GM19438 (cell line): ENCODE data around the gene C2orf92.

Source experiments
- ATAC-seq: cut with Tn5 transposase; IDR thresholded peaks from one replicate; pipeline ENCODE4 v1.9.1; 2021; ENCODE audit warnings: low read depth; ENCODE audit not compliant: unreplicated experiment

The C2orf92 gene

DNA sequence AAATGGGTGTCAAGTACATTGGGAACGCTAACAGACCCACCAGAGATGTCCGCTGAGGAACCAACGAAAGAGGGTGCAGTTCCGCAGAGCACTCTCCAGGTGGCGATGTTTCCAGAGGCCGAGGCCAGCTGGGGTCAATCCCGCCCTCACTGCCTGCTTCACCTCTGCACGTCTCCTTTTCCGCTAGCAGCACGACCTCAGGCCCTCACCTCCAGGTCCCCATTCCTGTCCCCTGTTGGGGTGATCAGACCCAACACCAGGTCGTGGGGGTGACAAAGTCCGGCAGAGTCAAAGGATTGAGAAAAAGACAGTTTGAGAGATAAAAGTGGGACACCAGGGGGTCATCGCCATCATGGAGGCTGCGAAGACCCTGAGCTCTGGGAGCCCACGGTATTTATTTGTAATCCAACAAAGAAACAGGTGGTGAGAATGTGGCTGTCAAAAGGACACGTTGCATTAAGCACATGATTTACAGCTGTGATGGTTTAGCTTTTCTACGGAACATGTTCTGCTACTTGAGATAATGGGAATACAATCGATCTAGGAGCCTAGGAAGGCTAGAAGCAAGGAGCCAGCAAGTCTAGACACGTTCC lies 71.2 kb downstream of the C2orf92 start:
- no peak for ATAC-seq

GRCh38 chr2:97741251-97741650 lies 71.7 kb downstream of the C2orf92 start:
- ATAC-seq, result no peak

DNA sequence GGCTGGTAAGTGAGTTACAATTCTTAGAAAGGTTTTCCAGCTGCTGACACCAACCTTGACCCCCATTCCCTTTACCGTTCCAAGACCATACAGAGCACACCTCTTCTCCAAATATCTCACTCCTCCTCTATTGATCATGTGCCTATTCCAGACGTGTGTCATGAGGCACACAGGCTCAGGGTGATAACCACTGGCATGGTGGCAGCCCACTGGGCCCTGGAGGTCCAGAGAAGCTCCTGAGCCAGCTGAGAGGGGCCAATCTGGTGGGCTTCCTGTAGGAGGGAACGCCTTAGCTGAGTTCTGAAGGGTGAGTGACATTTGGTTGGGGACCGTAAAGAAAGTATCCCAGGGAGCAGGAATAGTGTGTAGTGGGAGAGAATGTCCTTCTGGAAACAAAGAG lies 72.2 kb downstream of the C2orf92 start:
- ATAC-seq, result no peak

DNA sequence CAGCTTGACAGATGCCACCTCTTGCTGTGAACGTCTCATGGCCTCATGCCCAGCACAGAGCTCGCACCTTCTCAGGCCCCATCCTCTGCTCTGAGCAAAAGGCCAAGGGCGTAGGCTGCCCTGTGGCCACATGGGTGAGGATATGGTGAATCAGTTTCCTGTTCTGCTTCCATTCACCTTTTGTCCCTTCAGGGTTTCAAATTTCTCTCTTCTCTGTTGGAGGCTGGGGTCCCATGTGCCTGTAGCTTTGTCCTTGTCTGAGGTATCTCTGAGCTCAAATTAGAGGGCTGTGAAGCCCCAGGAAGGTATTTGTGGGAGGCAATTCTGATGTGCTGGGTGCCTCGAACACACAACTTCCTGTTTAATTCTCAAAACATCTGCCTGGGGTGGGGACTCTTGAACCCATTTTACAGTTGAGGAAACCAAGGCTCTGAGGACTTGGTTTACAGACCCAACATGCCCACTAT lies 72.9 kb downstream of the C2orf92 start:
- no peak for ATAC-seq

- no peak for ATAC-seq
These were observed 74.4 kb downstream of the C2orf92 start for GRCh38 chr2:97743913-97744312.

DNA sequence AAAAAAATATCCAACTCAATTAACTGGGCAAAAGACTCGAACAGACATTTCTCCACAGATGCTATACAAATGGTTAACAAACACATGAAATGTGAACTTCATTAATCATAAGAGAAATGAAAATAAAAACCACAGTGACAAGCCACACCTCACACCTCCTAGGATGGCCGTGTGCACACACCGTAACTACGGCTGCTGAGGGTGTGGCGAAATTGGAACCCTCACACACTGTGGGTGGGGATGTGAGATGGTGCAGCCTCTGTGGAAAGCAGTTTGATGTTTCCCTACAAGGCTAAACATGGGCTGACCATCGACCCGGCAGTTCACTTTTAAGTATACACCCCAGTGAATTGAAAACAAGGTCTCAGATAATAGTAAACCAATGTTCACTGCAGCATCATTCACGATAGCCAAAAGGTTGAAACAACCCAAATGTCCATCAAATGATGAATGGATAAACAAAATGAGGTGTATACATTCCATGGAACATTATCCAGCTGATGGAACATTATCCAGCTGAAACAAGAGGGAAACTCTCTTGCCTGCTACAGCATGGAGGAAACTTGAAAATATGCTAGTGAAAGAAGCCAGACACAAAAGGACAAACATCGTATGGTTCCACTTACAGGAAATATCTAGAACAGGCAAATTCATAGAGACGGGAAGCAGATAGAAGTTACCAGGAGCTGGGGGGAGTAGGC lies 76.1 kb downstream of the C2orf92 start:
- no peak for ATAC-seq

DNA sequence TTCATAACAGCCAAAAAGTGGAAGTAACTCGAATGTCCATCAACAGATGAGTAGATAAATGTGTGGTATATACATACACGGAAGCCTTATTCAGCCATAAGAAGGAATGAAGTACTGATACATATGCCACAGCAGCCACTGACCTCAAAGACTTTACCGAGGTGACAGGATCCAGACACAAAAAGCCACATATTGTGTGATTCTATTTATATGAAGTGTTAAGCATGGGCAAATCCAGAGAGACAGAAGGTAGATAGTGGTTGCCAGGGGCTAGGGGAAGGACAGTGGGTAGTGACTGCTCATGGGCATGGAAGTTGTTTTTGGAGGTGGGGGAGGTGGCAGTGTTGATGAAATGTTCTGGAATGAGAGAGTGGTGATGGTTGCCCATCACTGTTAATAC lies 77.8 kb downstream of the C2orf92 start:
- no peak for ATAC-seq

- no peak for ATAC-seq
These were observed 78.2 kb downstream of the C2orf92 start for GRCh38 chr2:97747716-97748115.

DNA sequence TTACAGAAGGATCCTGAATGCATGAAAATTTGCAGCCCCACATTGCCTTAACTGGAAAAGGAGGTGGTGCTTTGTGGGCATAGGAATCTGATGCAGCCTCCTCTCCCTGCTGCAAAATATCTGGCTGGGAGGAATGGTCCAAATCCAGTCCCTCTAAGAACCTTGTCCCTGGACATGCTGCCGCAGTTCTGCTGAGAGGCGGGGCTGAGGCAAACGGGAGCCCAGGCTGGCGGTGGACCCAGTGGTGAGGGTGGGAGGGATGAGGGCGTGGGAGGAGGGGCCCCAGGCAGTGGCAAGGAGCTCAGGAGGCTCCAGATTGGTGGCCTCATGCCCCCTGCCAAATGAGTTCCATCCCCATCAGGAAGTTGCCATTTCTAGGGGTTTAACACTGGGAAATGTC lies 80.1 kb downstream of the C2orf92 start:
- ATAC-seq, result no peak

DNA sequence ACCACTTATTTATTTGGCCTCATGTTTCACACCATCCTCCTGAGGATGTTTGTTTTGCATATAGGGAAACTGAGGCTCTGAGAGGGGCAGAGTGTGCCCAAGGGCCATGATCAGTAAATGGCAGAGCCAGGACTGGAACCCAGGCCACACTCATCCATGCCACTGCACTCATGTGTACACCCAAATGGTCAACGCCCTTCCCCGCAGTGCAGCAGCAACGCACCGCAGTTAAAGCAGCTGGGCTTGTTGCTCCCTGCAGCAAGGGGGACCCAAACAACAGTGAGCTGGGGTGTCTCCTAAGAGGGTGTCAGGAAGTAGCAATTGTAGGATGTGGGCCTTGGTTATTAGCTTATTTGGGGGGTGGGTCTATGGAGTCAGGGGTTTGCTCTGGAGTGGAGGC lies 80.5 kb downstream of the C2orf92 start:
- ATAC-seq, result no peak

DNA sequence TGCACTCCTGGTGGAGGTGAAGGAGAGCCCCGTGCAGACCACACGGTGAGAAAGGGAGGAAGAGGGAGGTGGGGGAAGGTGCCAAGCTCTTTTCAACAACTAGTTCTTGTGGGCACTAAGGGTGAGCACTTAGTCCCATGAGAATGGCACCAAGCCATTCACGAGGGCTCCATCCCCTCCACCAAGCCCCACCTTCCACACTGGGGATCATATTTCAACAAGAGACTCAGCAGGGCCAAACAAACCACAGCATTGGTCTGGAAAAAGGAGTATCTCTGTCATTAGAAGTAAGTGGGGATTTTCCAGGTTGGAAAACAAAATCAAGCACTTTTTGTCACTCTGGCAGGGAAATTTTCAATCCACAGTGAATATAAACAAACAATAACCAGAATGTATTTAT lies 82.2 kb downstream of the C2orf92 start:
- no peak for ATAC-seq
